ENCODE measurements around the gene ATP2B3. TPM values are rescaled to one million over a fixed set of nuclear protein-coding genes. Genes with fewer than 3 reads are reported as not detected.

ATP2B3 gene
- total and polyA plus RNA-seq, 7 donors = 0.01 to 0.04 (median 0.01) TPM; not detected in 4

DNA sequence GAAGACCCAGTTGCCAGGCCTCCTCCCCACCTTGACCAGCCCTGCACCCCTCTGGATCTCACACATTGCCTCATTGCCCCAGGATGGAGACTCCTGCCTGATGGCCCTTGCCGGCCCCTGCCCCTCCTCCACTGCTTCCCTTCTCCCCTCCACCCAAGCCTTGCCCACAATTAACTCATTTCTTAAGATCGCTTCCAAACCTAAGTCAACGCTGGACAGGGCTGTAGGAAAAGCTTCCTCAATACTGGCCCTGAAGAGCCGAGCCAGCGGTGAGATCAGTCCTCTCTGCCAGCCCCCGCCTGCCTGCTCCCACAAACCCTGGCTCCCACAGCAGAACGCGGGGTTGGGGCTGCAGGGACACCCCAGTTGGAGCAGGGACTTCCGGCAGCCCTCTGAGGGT, 39.5 kb upstream of the ATP2B3 start:
- ATAC-seq = peak in 1 of 4 donors; percentile 6
- Histone ChIP-seq H3K4me3 (no peak overlapping the region), H3K36me3 (ENCODE audit: insufficient read depth in 1 of 2, low read depth in 1 of 2) (no peaks in the 10 kb centered on the region), H3K9me3 (no peaks in the 10 kb centered on the region), H3K4me1 (no peaks in the 10 kb centered on the region), H3K27ac (no peak overlapping the region), H3K27me3 (ENCODE audit: insufficient read depth in 3 of 3, low read length in 2 of 3) (peaks cover 0 to 25% (median 0%) of the 10 kb centered on the region in 3 donors)
- 67 to 82% (median 76%) methylated on average over 3 to 9 of the region's 9 CpGs for WGBS, 3 donors
- DNase-seq = no peak
- TF ChIP-seq, protein P1, sequence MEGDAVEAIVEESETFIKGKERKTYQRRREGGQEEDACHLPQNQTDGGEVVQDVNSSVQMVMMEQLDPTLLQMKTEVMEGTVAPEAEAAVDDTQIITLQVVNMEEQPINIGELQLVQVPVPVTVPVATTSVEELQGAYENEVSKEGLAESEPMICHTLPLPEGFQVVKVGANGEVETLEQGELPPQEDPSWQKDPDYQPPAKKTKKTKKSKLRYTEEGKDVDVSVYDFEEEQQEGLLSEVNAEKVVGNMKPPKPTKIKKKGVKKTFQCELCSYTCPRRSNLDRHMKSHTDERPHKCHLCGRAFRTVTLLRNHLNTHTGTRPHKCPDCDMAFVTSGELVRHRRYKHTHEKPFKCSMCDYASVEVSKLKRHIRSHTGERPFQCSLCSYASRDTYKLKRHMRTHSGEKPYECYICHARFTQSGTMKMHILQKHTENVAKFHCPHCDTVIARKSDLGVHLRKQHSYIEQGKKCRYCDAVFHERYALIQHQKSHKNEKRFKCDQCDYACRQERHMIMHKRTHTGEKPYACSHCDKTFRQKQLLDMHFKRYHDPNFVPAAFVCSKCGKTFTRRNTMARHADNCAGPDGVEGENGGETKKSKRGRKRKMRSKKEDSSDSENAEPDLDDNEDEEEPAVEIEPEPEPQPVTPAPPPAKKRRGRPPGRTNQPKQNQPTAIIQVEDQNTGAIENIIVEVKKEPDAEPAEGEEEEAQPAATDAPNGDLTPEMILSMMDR (IDR thresholded peaks at IDR 0.05) = no peak
- intact Hi-C loops (cut with DNase I) = no loop called here

DNA sequence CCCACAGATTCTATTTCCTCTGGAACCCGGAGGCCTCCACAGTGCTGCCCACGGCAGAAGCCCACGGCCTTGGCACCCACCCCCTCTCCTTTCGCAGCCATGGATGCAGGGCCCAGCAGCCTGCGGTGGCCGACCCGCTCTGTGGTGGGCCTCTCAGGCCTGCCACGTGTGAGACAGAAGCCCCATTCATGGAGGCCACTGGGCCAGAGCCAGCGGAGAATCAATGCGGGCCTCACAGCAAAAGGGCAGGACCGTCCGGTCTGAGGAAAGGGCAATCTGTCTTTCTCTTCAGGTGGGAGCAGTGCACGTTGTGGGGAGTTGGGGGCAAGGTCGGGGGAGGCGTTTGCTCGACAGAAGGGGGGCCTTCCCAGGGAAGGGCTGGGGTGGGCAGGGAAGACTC, 38.7 kb upstream of the ATP2B3 start:
- intact Hi-C loops (cut with DNase I) = no loop called here
- 68 to 80% (median 76%) methylated on average over 12 to 16 of the region's 16 CpGs for WGBS, 3 donors

GRCh38 chrX:153481043-153481442, 36.4 kb upstream of the ATP2B3 start:
- Histone ChIP-seq H3K36me3 (ENCODE audit: insufficient read depth in 1 of 2, low read depth in 1 of 2) (no peaks in the 10 kb centered on the region), H3K27ac (no peak overlapping the region), H3K9me3 (no peaks in the 10 kb centered on the region), H3K4me3 (no peak overlapping the region), H3K4me1 (no peaks in the 10 kb centered on the region), H3K27me3 (ENCODE audit: insufficient read depth in 3 of 3, low read length in 2 of 3) (peaks cover 0 to 24% (median 0%) of the 10 kb centered on the region in 3 donors)
- ATAC-seq (no peak), DNase-seq (no peak)
- 87 to 96% (median 95%) methylated on average over 7 to 13 of the region's 13 CpGs for WGBS, 3 donors
- TF ChIP-seq, protein P1 (IDR thresholded peaks at IDR 0.05) = no peak
- intact Hi-C loops (cut with DNase I) = no loop called here

More for the DNA sequence above, 38.7 kb upstream of the ATP2B3 start:
- Histone ChIP-seq H3K4me1 (no peaks in the 10 kb centered on the region), H3K27me3 (ENCODE audit: insufficient read depth in 3 of 3, low read length in 2 of 3) (peaks cover 0 to 25% (median 0%) of the 10 kb centered on the region in 3 donors), H3K4me3 (no peak overlapping the region), H3K9me3 (no peaks in the 10 kb centered on the region), H3K27ac (no peak overlapping the region), H3K36me3 (ENCODE audit: insufficient read depth in 1 of 2, low read depth in 1 of 2) (no peaks in the 10 kb centered on the region)
- ATAC-seq (no peak), DNase-seq (no peak)
- TF ChIP-seq, protein P1 (IDR thresholded peaks at IDR 0.05) = no peak

GRCh38 chrX:153482376-153483015, 34.9 kb upstream of the ATP2B3 start:
- no peak for DNase-seq
- Histone ChIP-seq H3K27me3 (ENCODE audit: insufficient read depth in 3 of 3, low read length in 2 of 3) (peaks cover 0 to 10% (median 0%) of the 10 kb centered on the region in 3 donors), H3K36me3 (ENCODE audit: insufficient read depth in 1 of 2, low read depth in 1 of 2) (no peaks in the 10 kb centered on the region), H3K4me3 (no peak overlapping the region), H3K27ac (no peak overlapping the region), H3K4me1 (no peaks in the 10 kb centered on the region), H3K9me3 (no peaks in the 10 kb centered on the region)
- TF ChIP-seq, protein P1 (IDR thresholded peaks at IDR 0.05) = no peak
- 88 to 92% (median 90%) methylated on average over 20 to 23 of the region's 23 CpGs for WGBS, 3 donors
- intact Hi-C loops (cut with DNase I) = no loop called here
- ATAC-seq = no peak
